SK-N-SH (cell line): ENCODE measurements around the gene UQCR11. TPM values are rescaled to one million over a fixed set of nuclear protein-coding genes. Genes with fewer than 3 reads are reported as not detected.

ENCODE experiments used
- CTCF ChIA-PET: fragments of 300-600, 350-600 bp; formaldehyde crosslinking; extraction: SDS; loops from one replicate; lab custom pipeline; 2021; lab: Yijun Ruan, JAX
- POLR2A ChIA-PET: fragments of 350-600 bp; sonication (Branson Sonifier 250); formaldehyde crosslinking; extraction: SDS; loops from one replicate; lab custom pipeline; 2020; ENCODE audit warnings: antibody characterized with exemption, inconsistent platforms; lab: Yijun Ruan, JAX
- DNase-seq: peaks from one replicate; pipeline ENCODE4 v3.0.0; 2012
- H2AFZ ChIP-seq: fragments of 200-600 bp; sonication (generic); 2 replicates; pipeline ENCODE4 v1.8.1; 2016; ENCODE audit warnings: antibody characterized with exemption, mild to moderate bottlenecking, low read depth
- H3F3A ChIP-seq: fragments of 200-600 bp; sonication (generic); replicated peaks from 2 replicates; pipeline ENCODE3; 2016; ENCODE audit warnings: antibody characterized with exemption, mild to moderate bottlenecking; ENCODE audit not compliant: insufficient read depth
- H3K27ac ChIP-seq, 2 experiments: fragments of 200-500 bp in 1 of 2; fragments of 200-600 bp in 1 of 2; sonication (Bioruptor generic) in 1 of 2; sonication (generic), shearing (Covaris generic) in 1 of 2; 2 replicates each; pipeline versions ENCODE4 v1.5.1 to v1.6.1; 2014 to 2016; ENCODE audit warnings: low read depth in 2 of 2, inconsistent platforms in 1 of 2, low read length in 1 of 2, mild to moderate bottlenecking in 1 of 2, mixed read lengths in 1 of 2
- H3K27me3 ChIP-seq: fragments of 200-600 bp; sonication (generic), shearing (Covaris generic); 2 replicates; pipeline ENCODE4 v1.6.1; 2016; ENCODE audit warnings: mixed run types; ENCODE audit not compliant: insufficient read depth
- H3K36me3 ChIP-seq, 2 experiments: fragments of 200-500 bp in 1 of 2; fragments of 200-600 bp in 1 of 2; sonication (Bioruptor generic) in 1 of 2; sonication (generic) in 1 of 2; replicated peaks in 1 of 2; 2 replicates each; pipeline versions ENCODE3 to v1.5.1; 2014 to 2016; ENCODE audit warnings: low read length in 1 of 2, mild to moderate bottlenecking in 1 of 2; ENCODE audit not compliant: insufficient read depth in 2 of 2, control insufficient read depth in 1 of 2
- H3K4me1 ChIP-seq, 2 experiments: fragments of 200-500 bp in 1 of 2; fragments of 200-600 bp in 1 of 2; sonication (Bioruptor generic) in 1 of 2; sonication (generic), shearing (Covaris generic) in 1 of 2; 2 replicates each; pipeline versions ENCODE4 v1.5.1 to v1.6.1; 2014 to 2016; ENCODE audit warnings: low read depth in 1 of 2, low read length in 1 of 2, mixed run types in 1 of 2; ENCODE audit not compliant: insufficient read depth in 2 of 2, control insufficient read depth in 1 of 2
- H3K4me2 ChIP-seq: fragments of 200-600 bp; sonication (generic), shearing (Covaris generic); 2 replicates; pipeline ENCODE4 v1.6.1; 2017; ENCODE audit warnings: mixed run types
- H3K4me3 ChIP-seq, 2 experiments: fragments of 200-500 bp in 1 of 2; fragments of 200-600 bp in 1 of 2; sonication (Bioruptor generic) in 1 of 2; sonication (generic), shearing (Covaris generic) in 1 of 2; 2 replicates each; pipeline versions ENCODE4 v1.5.1 to v1.8.1; 2014 to 2016; ENCODE audit warnings: low read depth in 2 of 2, inconsistent platforms in 1 of 2, low read length in 1 of 2, mild to moderate bottlenecking in 1 of 2, mixed read lengths in 1 of 2, moderate library complexity in 1 of 2
- H3K79me2 ChIP-seq: fragments of 200-600 bp; sonication (generic); 2 replicates; pipeline ENCODE4 v1.8.1; 2017; ENCODE audit warnings: mild to moderate bottlenecking; ENCODE audit not compliant: insufficient read depth
- H3K9ac ChIP-seq: fragments of 200-600 bp; sonication (generic); 2 replicates; pipeline ENCODE4 v1.6.1; 2017; ENCODE audit warnings: mixed run types
- H3K9me2 ChIP-seq: fragments of 200-600 bp; sonication (generic); 2 replicates; pipeline ENCODE4 v1.6.1; 2017; ENCODE audit warnings: mixed run types
- H3K9me3 ChIP-seq: fragments of 200-600 bp; sonication (generic); 2 replicates; pipeline ENCODE4 v1.6.1; 2017; ENCODE audit warnings: mixed run types, mild to moderate bottlenecking, moderate library complexity
- H4K20me1 ChIP-seq: fragments of 200-600 bp; sonication (generic); 2 replicates; pipeline ENCODE4 v1.6.1; 2017; ENCODE audit warnings: mild to moderate bottlenecking, mixed run types; ENCODE audit not compliant: insufficient read depth
- CHD2 ChIP-seq: fragments of 150-350 bp; IDR thresholded peaks from 2 replicates; pipeline ENCODE4 v1.6.1; 2018; ENCODE audit warnings: low read length; ENCODE audit not compliant: partially characterized antibody
- ELF1 ChIP-seq: IDR thresholded peaks from 2 replicates; pipeline ENCODE4 v1.4.0; 2012
- FOSL2 ChIP-seq: IDR thresholded peaks from 2 replicates; pipeline ENCODE4 v1.4.0; 2012; ENCODE audit warnings: low read depth, mild to moderate bottlenecking, moderate library complexity, borderline replicate concordance
- FOXJ3 ChIP-seq: sonication (generic); formaldehyde crosslinking; IDR thresholded peaks from 2 replicates; pipeline ENCODE4 v1.5.1; 2020; ENCODE audit warnings: mild to moderate bottlenecking, missing genetic modification reagents
- FOXM1 ChIP-seq: IDR thresholded peaks from 2 replicates; pipeline ENCODE4 v1.4.0; 2012; ENCODE audit warnings: low read depth, mild to moderate bottlenecking
- GABPA ChIP-seq: IDR thresholded peaks from 2 replicates; pipeline ENCODE4 v1.4.0; 2012; ENCODE audit warnings: low read depth, mild to moderate bottlenecking
- GATA2 ChIP-seq: sonication (generic); formaldehyde crosslinking; IDR thresholded peaks from 2 replicates; pipeline ENCODE4 v1.5.0; 2020; ENCODE audit warnings: mild to moderate bottlenecking, missing genetic modification reagents
- JUND ChIP-seq: IDR thresholded peaks from 2 replicates; pipeline ENCODE4 v1.4.0; 2012
- NFIC ChIP-seq: IDR thresholded peaks from 2 replicates; pipeline ENCODE4 v1.4.0; 2012; ENCODE audit warnings: borderline replicate concordance
- POLR2AphosphoS5 ChIP-seq: IDR thresholded peaks from 2 replicates; pipeline ENCODE4 v1.6.1; 2012; ENCODE audit warnings: low read depth, low read length
- RAD21 ChIP-seq: IDR thresholded peaks from 2 replicates; pipeline ENCODE4 v1.6.1; 2012; ENCODE audit warnings: mild to moderate bottlenecking, low read length
- RCOR1 ChIP-seq: fragments of 150-350 bp; IDR thresholded peaks from 2 replicates; pipeline ENCODE4 v1.6.1; 2017; ENCODE audit warnings: antibody characterized with exemption, low read length
- RXRA ChIP-seq: IDR thresholded peaks from 2 replicates; pipeline ENCODE4 v1.4.0; 2012; ENCODE audit warnings: low read depth, mild to moderate bottlenecking, borderline replicate concordance
- SIN3A ChIP-seq: IDR thresholded peaks from 2 replicates; pipeline ENCODE4 v1.6.1; 2012; ENCODE audit warnings: low read depth, mild to moderate bottlenecking, low read length, moderate library complexity, borderline replicate concordance
- WGBS: methylation state at CpG from one replicate; pipeline ENCODE4 v1.1.6; 2017; ENCODE audit warnings: low lambda C conversion rate; 5-methylcytosine and 5-hydroxymethylcytosine counted together
- polyA plus RNA-seq, 3 experiments: library from polyadenylated mRNA; depleted of rRNA; stranded (reverse); fragments of >200 nt; gene quantifications; 2 replicates each; pipeline ENCODE4 v1.2.3, GENCODE V29; 2012
- TF ChIP-seq, protein P1 (sequence below): IDR thresholded peaks from 2 replicates; pipeline ENCODE4 v1.4.0; 2012; ENCODE audit warnings: low read depth, borderline replicate concordance
- TF ChIP-seq, protein P2 (sequence below): IDR thresholded peaks from 2 replicates; pipeline ENCODE4 v1.6.1; 2012; ENCODE audit warnings: mild to moderate bottlenecking, low read depth, low read length, moderate library complexity
- TF ChIP-seq, protein P3 (sequence below): fragments of 200-600 bp; sonication (generic); IDR thresholded peaks from 2 replicates; pipeline ENCODE4 v1.6.1; 2017; ENCODE audit warnings: antibody characterized with exemption, mild to moderate bottlenecking, moderate library complexity
- TF ChIP-seq, protein P4 (sequence below): IDR thresholded peaks from 2 replicates; pipeline ENCODE4 v1.4.0; 2012; ENCODE audit warnings: low read depth
- TF ChIP-seq, protein P5 (sequence below): fragments of 150-350 bp; IDR thresholded peaks from 2 replicates; pipeline ENCODE4 v1.6.1; 2016; ENCODE audit warnings: mild to moderate bottlenecking, low read depth, low read length

Gene UQCR11
- polyA plus RNA-seq, 1 of the 3 experiments (the other 2 are of a cell fraction) = 372 TPM

DNA sequence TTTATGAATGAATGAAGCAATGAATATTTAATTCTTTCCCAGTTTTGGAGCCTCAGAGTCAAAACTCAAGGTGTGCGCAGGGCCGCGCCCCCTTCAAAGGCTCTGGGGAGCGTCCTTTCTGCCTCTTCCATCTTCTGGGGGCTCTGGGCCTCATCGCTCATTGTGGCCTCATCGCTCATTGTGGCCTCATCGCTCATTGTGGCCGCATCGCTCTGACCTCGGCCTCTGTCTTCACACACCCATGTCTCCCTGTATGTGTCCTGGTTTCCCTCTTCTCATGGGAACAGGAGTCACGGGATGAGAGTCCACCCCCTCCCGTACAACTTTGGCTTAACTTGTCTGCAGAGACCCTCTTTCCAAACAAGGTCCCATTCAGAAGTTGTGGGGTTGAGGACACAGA lies 33.9 kb downstream of the UQCR11 start:
- Histone ChIP-seq H4K20me1 (peaks cover under 1% of the 10 kb centered on the region), H3K4me2 (no peak overlapping the region), H3K4me3 (no peak overlapping the region), H3K27me3 (no peaks in the 10 kb centered on the region), H3K9ac (no peak overlapping the region), H3K9me2 (no peaks in the 10 kb centered on the region), H3K36me3 (no peaks in the 10 kb centered on the region), H3K9me3 (no peaks in the 10 kb centered on the region), H3K79me2 (peaks cover 10% of the 10 kb centered on the region), H3K4me1 (peaks cover 0 to 4% of the 10 kb centered on the region in 2 experiments; a peak in 1 of 4 replicates), H3F3A (peaks cover 10% of the 10 kb centered on the region), H2AFZ (no peak overlapping the region), H3K27ac (no peak overlapping the region)
- POLR2A ChIA-PET = no interaction called here
- no peak for DNase-seq
- CTCF ChIA-PET = no interaction called here
- 93% methylated on average over 12 of the region's 12 CpGs for WGBS
- no peak for TF ChIP-seq FOXM1
- TF ChIP-seq, protein P1, sequence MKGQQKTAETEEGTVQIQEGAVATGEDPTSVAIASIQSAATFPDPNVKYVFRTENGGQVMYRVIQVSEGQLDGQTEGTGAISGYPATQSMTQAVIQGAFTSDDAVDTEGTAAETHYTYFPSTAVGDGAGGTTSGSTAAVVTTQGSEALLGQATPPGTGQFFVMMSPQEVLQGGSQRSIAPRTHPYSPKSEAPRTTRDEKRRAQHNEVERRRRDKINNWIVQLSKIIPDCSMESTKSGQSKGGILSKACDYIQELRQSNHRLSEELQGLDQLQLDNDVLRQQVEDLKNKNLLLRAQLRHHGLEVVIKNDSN = no peak
- TF ChIP-seq, protein P2, sequence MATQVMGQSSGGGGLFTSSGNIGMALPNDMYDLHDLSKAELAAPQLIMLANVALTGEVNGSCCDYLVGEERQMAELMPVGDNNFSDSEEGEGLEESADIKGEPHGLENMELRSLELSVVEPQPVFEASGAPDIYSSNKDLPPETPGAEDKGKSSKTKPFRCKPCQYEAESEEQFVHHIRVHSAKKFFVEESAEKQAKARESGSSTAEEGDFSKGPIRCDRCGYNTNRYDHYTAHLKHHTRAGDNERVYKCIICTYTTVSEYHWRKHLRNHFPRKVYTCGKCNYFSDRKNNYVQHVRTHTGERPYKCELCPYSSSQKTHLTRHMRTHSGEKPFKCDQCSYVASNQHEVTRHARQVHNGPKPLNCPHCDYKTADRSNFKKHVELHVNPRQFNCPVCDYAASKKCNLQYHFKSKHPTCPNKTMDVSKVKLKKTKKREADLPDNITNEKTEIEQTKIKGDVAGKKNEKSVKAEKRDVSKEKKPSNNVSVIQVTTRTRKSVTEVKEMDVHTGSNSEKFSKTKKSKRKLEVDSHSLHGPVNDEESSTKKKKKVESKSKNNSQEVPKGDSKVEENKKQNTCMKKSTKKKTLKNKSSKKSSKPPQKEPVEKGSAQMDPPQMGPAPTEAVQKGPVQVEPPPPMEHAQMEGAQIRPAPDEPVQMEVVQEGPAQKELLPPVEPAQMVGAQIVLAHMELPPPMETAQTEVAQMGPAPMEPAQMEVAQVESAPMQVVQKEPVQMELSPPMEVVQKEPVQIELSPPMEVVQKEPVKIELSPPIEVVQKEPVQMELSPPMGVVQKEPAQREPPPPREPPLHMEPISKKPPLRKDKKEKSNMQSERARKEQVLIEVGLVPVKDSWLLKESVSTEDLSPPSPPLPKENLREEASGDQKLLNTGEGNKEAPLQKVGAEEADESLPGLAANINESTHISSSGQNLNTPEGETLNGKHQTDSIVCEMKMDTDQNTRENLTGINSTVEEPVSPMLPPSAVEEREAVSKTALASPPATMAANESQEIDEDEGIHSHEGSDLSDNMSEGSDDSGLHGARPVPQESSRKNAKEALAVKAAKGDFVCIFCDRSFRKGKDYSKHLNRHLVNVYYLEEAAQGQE = no peak
- TF ChIP-seq, protein P3, sequence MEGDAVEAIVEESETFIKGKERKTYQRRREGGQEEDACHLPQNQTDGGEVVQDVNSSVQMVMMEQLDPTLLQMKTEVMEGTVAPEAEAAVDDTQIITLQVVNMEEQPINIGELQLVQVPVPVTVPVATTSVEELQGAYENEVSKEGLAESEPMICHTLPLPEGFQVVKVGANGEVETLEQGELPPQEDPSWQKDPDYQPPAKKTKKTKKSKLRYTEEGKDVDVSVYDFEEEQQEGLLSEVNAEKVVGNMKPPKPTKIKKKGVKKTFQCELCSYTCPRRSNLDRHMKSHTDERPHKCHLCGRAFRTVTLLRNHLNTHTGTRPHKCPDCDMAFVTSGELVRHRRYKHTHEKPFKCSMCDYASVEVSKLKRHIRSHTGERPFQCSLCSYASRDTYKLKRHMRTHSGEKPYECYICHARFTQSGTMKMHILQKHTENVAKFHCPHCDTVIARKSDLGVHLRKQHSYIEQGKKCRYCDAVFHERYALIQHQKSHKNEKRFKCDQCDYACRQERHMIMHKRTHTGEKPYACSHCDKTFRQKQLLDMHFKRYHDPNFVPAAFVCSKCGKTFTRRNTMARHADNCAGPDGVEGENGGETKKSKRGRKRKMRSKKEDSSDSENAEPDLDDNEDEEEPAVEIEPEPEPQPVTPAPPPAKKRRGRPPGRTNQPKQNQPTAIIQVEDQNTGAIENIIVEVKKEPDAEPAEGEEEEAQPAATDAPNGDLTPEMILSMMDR = no peak
- TF ChIP-seq NFIC = no peak
- TF ChIP-seq SIN3A = no peak
- TF ChIP-seq, protein P4, sequence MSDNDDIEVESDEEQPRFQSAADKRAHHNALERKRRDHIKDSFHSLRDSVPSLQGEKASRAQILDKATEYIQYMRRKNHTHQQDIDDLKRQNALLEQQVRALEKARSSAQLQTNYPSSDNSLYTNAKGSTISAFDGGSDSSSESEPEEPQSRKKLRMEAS = no peak
- no peak for TF ChIP-seq FOXJ3 (CRISPR knock-in tag)
- TF ChIP-seq RCOR1 = no peak
- TF ChIP-seq CHD2 = no peak
- TF ChIP-seq GABPA = no peak
- no peak for TF ChIP-seq FOSL2
- TF ChIP-seq RXRA = no peak
- TF ChIP-seq RAD21 = no peak
- no peak for TF ChIP-seq JUND
- no peak for TF ChIP-seq POLR2AphosphoS5
- no peak for TF ChIP-seq ELF1
- no peak for TF ChIP-seq GATA2
- TF ChIP-seq, protein P5, sequence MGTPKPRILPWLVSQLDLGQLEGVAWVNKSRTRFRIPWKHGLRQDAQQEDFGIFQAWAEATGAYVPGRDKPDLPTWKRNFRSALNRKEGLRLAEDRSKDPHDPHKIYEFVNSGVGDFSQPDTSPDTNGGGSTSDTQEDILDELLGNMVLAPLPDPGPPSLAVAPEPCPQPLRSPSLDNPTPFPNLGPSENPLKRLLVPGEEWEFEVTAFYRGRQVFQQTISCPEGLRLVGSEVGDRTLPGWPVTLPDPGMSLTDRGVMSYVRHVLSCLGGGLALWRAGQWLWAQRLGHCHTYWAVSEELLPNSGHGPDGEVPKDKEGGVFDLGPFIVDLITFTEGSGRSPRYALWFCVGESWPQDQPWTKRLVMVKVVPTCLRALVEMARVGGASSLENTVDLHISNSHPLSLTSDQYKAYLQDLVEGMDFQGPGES = no peak
